ENCODE data around the gene TFDP1.
A peak's percentile ranks its signal among the peaks of the same experiment; 100 is the strongest.

The TFDP1 gene

GRCh38 chr13:113601166-113602070 lies 16.9 kb downstream of the TFDP1 start:
- no peak for DNase-seq

- DNase-seq = no peak
Measured at GRCh38 chr13:113602291-113602988, 17.9 kb downstream of the TFDP1 start.

GRCh38 chr13:113603116-113603710 lies 18.7 kb downstream of the TFDP1 start:
- DNase-seq = no peak

- no peak for DNase-seq
Measured at GRCh38 chr13:113604186-113604585, 19.6 kb downstream of the TFDP1 start.

GRCh38 chr13:113605461-113605860 lies 20.9 kb downstream of the TFDP1 start:
- no peak for DNase-seq

- no peak for DNase-seq
Measured at GRCh38 chr13:113605866-113606438, 21.4 kb downstream of the TFDP1 start.

GRCh38 chr13:113607056-113607888 lies 22.7 kb downstream of the TFDP1 start:
- no peak for DNase-seq

GRCh38 chr13:113607889-113608635 lies 23.5 kb downstream of the TFDP1 start:
- no peak for DNase-seq

- no peak for DNase-seq
Measured at GRCh38 chr13:113608967-113609533, 24.5 kb downstream of the TFDP1 start.

GRCh38 chr13:113609616-113610015 lies 25.1 kb downstream of the TFDP1 start:
- no peak for DNase-seq

- DNase-seq = no peak
Measured at GRCh38 chr13:113610266-113610665, 25.7 kb downstream of the TFDP1 start.

- no peak for DNase-seq
Measured at GRCh38 chr13:113611996-113612395, 27.4 kb downstream of the TFDP1 start.

GRCh38 chr13:113612607-113613006 lies 28.1 kb downstream of the TFDP1 start:
- DNase-seq = no peak

- no peak for DNase-seq
Measured at GRCh38 chr13:113613789-113614379, 29.3 kb downstream of the TFDP1 start.

- no peak for DNase-seq
Measured at GRCh38 chr13:113616281-113616906, 31.8 kb downstream of the TFDP1 start.

GRCh38 chr13:113616991-113617749 lies 32.6 kb downstream of the TFDP1 start:
- DNase-seq = peak; percentile 70

GRCh38 chr13:113617961-113618360 lies 33.4 kb downstream of the TFDP1 start:
- no peak for DNase-seq

GRCh38 chr13:113618455-113618854 lies 33.9 kb downstream of the TFDP1 start:
- no peak for DNase-seq

- DNase-seq = no peak
Measured at GRCh38 chr13:113620036-113620796, 35.7 kb downstream of the TFDP1 start.

All from NCI-H2029 (cell line).